ENCODE results near the gene FAM13A. TPM values are rescaled to one million over a fixed set of nuclear protein-coding genes. Genes with fewer than 3 reads are reported as not detected.

The FAM13A gene
- total and polyA plus RNA-seq, 2 of the 13 experiments (the other 11 are each of a cell fraction or from before 2014, with no cell fraction given): 1.2 to 36.2 TPM

GRCh38 chr4:88792268-88792781, 264.7 kb downstream of the FAM13A start:
- Histone ChIP-seq H3K27me3 (ENCODE audit: control insufficient read depth in 1 of 2, insufficient read depth in 2 of 2, low read length in 2 of 2) (no peaks in the 10 kb centered on the region), H3K9me3 (ENCODE audit: low read length) (no peaks in the 10 kb centered on the region)

More at GRCh38 chr4:88792268-88792781, 264.7 kb downstream of the FAM13A start:
- Histone ChIP-seq H3K79me2 (ENCODE audit: insufficient read depth, low read length) (no peaks in the 10 kb centered on the region), H3K4me2 (ENCODE audit: low read depth, low read length) (no peak overlapping the region), H2AFZ (ENCODE audit: low read length) (no peak overlapping the region), H3K9ac (ENCODE audit: insufficient read depth, low read depth, low read length) (no peak overlapping the region), H3K36me3 (replicated peaks in 1 of 2; ENCODE audit: control insufficient read depth in 1 of 2, insufficient read depth in 2 of 2, low read length in 2 of 2) (peaks cover 5 to 16% of the 10 kb centered on the region in 2 experiments), H3K4me1 (ENCODE audit: insufficient read depth, low read length) (no peaks in the 10 kb centered on the region), H4K20me1 (ENCODE audit: insufficient read depth, low read length) (peaks cover 13% of the 10 kb centered on the region; the same call in 1 of the 2 replicates), H3K27ac (ENCODE audit: extremely low read length, insufficient read depth, low read length) (no peak overlapping the region), H3K4me3 (replicated peaks in 1 of 3; ENCODE audit: insufficient read depth in 1 of 3, low read depth in 2 of 3, low read length in 3 of 3) (no peak overlapping the region)
- peak; percentile 9 for DNase-seq (ENCODE audit: low spot score)
- no peak for ATAC-seq
- no TSS peak for BruUV-seq (replicated peaks)
- 85% methylated on average over 1 of the region's 1 CpG for WGBS (ENCODE audit: low lambda C conversion rate)
- intact Hi-C loops (cut with micrococcal nuclease; ENCODE audit: unreplicated experiment) (no loop called here), in situ Hi-C loops (cut with HindIII; ENCODE audit: extremely low pct_ligation_motif_present, low pct_unique_long_range_greater_than_20kb) (loop anchor here (5.0 kb wide), 1 partner anchor 85 kb away; no protein-coding TSS in a partner anchor)
- no peak for FAIRE-seq
- TF ChIP-seq ZFP37 (CRISPR knock-in tag; IDR thresholded peaks at IDR 0.05; ENCODE audit: borderline replicate concordance): no peak
- TF ChIP-seq LCORL (IDR thresholded peaks at IDR 0.05): no peak
- TF ChIP-seq LCORL (CRISPR knock-in tag; IDR thresholded peaks at IDR 0.05): no peak
- TF ChIP-seq SKI (IDR thresholded peaks at IDR 0.05; ENCODE audit: partially characterized antibody): no peak
- TF ChIP-seq MXD4 (CRISPR knock-in tag; IDR thresholded peaks at IDR 0.05): no peak
- no peak for TF ChIP-seq RFXAP (CRISPR knock-in tag; IDR thresholded peaks at IDR 0.05; ENCODE audit: borderline replicate concordance)
- TF ChIP-seq HNRNPH1 (optimal IDR thresholded peaks at IDR 0.05; ENCODE audit: low read depth, low read length): no peak
- no peak for TF ChIP-seq ZNF619 (CRISPR knock-in tag; IDR thresholded peaks at IDR 0.05)
- no peak for TF ChIP-seq ZNF605 (CRISPR knock-in tag; IDR thresholded peaks at IDR 0.05)
- TF ChIP-seq NCOR1 (IDR thresholded peaks at IDR 0.05; ENCODE audit: borderline replicate concordance, low read length): no peak
- TF ChIP-seq ARID5B (CRISPR knock-in tag; IDR thresholded peaks at IDR 0.05): no peak
- no peak for TF ChIP-seq ZNF746 (CRISPR knock-in tag; IDR thresholded peaks at IDR 0.05)
- no peak for TF ChIP-seq TBL1XR1 (IDR thresholded peaks at IDR 0.05; ENCODE audit: borderline replicate concordance, low read length, partially characterized antibody)
- TF ChIP-seq NFRKB (IDR thresholded peaks at IDR 0.05): no peak
- TF ChIP-seq SMYD3 (CRISPR knock-in tag; IDR thresholded peaks at IDR 0.05): no peak
- POLR2A ChIA-PET: no interaction called here
- CTCF ChIA-PET (ENCODE audit: low intra/inter-chr PET ratio, low total read pairs): no interaction called here
